ENCODE data around the gene GMDS. TPM values are rescaled to one million over a fixed set of nuclear protein-coding genes. Genes with fewer than 3 reads are reported as not detected.

The GMDS gene
- total and polyA plus RNA-seq, 2 of the 13 experiments (the other 11 are each of a cell fraction or from before 2014, with no cell fraction given): 64.4 to 112 TPM

GRCh38 chr6:1763404-1763803 lies 482.0 kb downstream of the GMDS start (continued):
- TF ChIP-seq AFF4 (CRISPR knock-in tag; IDR thresholded peaks at IDR 0.05): no peak

- Histone ChIP-seq H3K4me1 (ENCODE audit: insufficient read depth, low read length) (peaks cover 25% of the 10 kb centered on the region), H3K27ac (ENCODE audit: extremely low read length, insufficient read depth, low read length) (no peak overlapping the region), H3K4me3 (replicated peaks in 1 of 3; ENCODE audit: insufficient read depth in 1 of 3, low read depth in 2 of 3, low read length in 3 of 3) (no peak overlapping the region), H3K9me3 (ENCODE audit: low read length) (no peaks in the 10 kb centered on the region), H3K79me2 (ENCODE audit: insufficient read depth, low read length) (no peaks in the 10 kb centered on the region), H2AFZ (ENCODE audit: low read length) (no peak overlapping the region), H3K9ac (ENCODE audit: insufficient read depth, low read depth, low read length) (no peak overlapping the region), H4K20me1 (ENCODE audit: insufficient read depth, low read length) (no peaks in the 10 kb centered on the region), H3K36me3 (replicated peaks in 1 of 2; ENCODE audit: control insufficient read depth in 1 of 2, insufficient read depth in 2 of 2, low read length in 2 of 2) (peaks cover 6 to 19% of the 10 kb centered on the region in 2 experiments), H3K27me3 (ENCODE audit: control insufficient read depth in 1 of 2, insufficient read depth in 2 of 2, low read length in 2 of 2) (no peaks in the 10 kb centered on the region), H3K4me2 (ENCODE audit: low read depth, low read length) (no peak overlapping the region)
- no peak for FAIRE-seq
- 94% methylated on average over 8 of the region's 9 CpGs for WGBS (ENCODE audit: low lambda C conversion rate)
- BruUV-seq (replicated peaks): no TSS peak
- ChIA-PET CTCF (ENCODE audit: low intra/inter-chr PET ratio, low total read pairs) (no interaction called here), POLR2A (no interaction called here)
- no peak; the same call in 2 of the 3 replicates for ATAC-seq
- TF ChIP-seq RBM22 (optimal IDR thresholded peaks at IDR 0.05; ENCODE audit: low read length) (peak; percentile 45), ZNF687 (CRISPR knock-in tag; IDR thresholded peaks at IDR 0.05) (0 out of 2 replicates have a peak, but pooled peaks have one; percentile 11), ZNF44 (CRISPR knock-in tag; IDR thresholded peaks at IDR 0.05) (no peak)
- DNase-seq (ENCODE audit: low spot score): no peak
- intact Hi-C loops (cut with micrococcal nuclease; ENCODE audit: unreplicated experiment) (no loop called here), in situ Hi-C loops (cut with HindIII; ENCODE audit: extremely low pct_ligation_motif_present, low pct_unique_long_range_greater_than_20kb) (no loop called here)
Measured at GRCh38 chr6:1762203-1762602, 483.2 kb downstream of the GMDS start.
